ENCODE measurements around the gene OR52D1.

The OR52D1 gene

DNA sequence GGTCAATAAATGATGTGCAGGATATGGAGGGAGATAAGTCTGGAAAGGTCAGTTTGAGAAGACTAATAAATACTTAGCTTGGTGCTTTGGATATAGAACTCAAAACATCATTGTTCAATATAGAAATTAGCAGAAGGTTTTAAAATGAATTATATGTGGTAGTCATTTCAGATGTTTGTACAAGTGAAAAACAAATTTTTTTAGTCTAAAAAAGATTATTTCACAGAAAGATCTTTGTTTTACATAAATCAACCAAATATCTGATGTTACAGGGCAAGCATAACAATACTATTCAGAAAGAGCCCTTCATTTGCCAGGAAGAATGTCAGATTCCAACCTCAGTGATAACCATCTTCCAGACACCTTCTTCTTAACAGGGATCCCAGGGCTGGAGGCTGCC is at the start of gene OR52D1:
Gene OR52D1, plus strand, starts transcription at position 301 of the 400 bp plus-strand sequence. Its CDS starts 22 bp downstream, at position 323.
- Mint-ChIP-seq H3K27ac (no peak within 1 kb of the TSS), H3K4me1 (ENCODE audit: low read depth) (no peaks in the 10 kb centered on the region), H3K27me3 (ENCODE audit: low read depth) (no peaks in the 10 kb centered on the region), H3K4me3 (no peak within 1 kb of the TSS), H3K9me3 (no peaks in the 10 kb centered on the region), H3K36me3 (ENCODE audit: low read depth) (no peaks in the 10 kb centered on the region)
- no peak for DNase-seq (ENCODE audit: low spot score)

DNA sequence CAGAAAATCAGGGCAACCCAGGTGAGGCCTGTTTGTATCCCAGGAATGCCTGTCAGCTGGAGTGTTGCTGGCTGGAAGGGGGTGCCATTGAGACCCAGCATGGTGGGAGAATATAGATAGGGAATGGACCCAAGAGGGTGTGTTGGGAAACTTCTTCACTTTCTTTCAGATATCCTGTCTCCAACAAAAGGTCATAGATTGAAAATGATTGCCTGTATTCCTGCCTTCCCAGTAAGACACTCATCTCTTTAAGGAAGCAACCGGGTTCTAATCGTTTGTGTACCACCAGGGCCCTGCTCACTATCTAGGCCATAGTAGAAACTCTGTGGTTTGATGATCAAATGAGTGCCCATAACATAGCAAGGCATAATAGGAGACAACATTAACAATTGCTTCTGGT is 47.1 kb upstream of the OR52D1 start, which contains the start of gene OR51I1:
Gene OR51I1, minus strand, starts transcription at position 101 of the 400 bp plus-strand sequence. Its CDS starts 0 bp downstream, at position 101.
- H3K9me3 Mint-ChIP-seq, result no peaks in the 10 kb centered on the region
- no peaks in the 10 kb centered on the region for H3K4me1 Mint-ChIP-seq (ENCODE audit: low read depth)
- no peak within 1 kb of the TSS for H3K4me3 Mint-ChIP-seq
- H3K27me3 Mint-ChIP-seq (ENCODE audit: low read depth), result no peaks in the 10 kb centered on the region
- H3K27ac Mint-ChIP-seq, result no peak within 1 kb of the TSS
- no peaks in the 10 kb centered on the region for H3K36me3 Mint-ChIP-seq (ENCODE audit: low read depth)
- no peak for DNase-seq (ENCODE audit: low spot score)

DNA sequence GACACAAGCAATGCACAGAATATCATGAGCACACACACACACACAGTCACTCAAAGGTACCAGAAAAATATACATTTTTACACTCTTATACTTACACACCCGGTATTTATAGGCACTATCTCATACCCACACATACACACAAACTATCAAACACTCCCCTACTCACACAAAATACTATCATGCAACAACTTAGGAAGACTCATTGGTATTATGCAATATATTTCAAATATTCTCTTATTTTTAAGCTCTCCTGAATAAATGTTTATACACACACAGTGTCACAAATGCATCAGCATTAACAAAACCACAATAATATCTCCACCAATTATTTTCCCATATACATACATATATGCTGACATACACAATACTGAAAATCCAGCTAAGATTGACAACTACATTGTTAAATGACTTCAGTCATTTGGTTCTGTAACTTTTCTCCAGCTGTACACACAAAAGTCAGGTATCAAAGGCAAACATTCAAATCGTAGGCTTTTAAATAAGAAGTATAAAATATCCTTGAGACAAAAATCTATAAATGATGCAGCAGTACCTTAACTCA is 44.6 kb upstream of the OR52D1 start:
- H3K27me3 Mint-ChIP-seq (ENCODE audit: low read depth), result no peaks in the 10 kb centered on the region
- no peaks in the 10 kb centered on the region for H3K36me3 Mint-ChIP-seq (ENCODE audit: low read depth)
- no peaks in the 10 kb centered on the region for H3K4me1 Mint-ChIP-seq (ENCODE audit: low read depth)
- H3K9me3 Mint-ChIP-seq, result no peaks in the 10 kb centered on the region
- DNase-seq (ENCODE audit: low spot score), result no peak
- H3K4me3 Mint-ChIP-seq, result no peak overlapping the region
- no peak overlapping the region for H3K27ac Mint-ChIP-seq

DNA sequence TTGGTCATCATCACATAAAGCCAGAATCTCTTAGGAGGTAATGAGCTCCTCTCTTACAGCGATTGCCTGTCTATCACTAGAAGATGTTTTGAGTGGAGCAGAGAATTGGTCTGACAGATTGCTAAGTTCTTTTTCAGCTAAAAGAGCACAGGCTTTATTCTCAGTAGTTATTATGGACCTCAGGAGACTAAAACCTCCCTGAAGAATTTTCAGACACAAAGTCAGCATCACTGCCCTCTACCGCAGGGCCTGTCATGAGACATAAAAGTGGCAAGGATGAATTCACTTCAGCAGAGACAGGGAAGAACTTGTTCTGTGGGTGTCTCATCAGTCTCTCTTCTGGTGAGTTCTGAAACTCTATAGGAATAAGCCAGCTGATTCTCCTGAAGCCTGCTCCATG is 39.5 kb upstream of the OR52D1 start, which contains the start of gene OR51I2:
Gene OR51I2, plus strand, starts transcription at position 301 of the 400 bp plus-strand sequence. CDS start 4,166 bp downstream, outside the sequence.
- H3K4me1 Mint-ChIP-seq (ENCODE audit: low read depth), result no peaks in the 10 kb centered on the region
- no peaks in the 10 kb centered on the region for H3K36me3 Mint-ChIP-seq (ENCODE audit: low read depth)
- H3K27ac Mint-ChIP-seq, result no peak within 1 kb of the TSS
- no peak for DNase-seq (ENCODE audit: low spot score)
- H3K4me3 Mint-ChIP-seq, result no peak within 1 kb of the TSS
- H3K27me3 Mint-ChIP-seq (ENCODE audit: low read depth), result no peaks in the 10 kb centered on the region
- no peaks in the 10 kb centered on the region for H3K9me3 Mint-ChIP-seq

DNA sequence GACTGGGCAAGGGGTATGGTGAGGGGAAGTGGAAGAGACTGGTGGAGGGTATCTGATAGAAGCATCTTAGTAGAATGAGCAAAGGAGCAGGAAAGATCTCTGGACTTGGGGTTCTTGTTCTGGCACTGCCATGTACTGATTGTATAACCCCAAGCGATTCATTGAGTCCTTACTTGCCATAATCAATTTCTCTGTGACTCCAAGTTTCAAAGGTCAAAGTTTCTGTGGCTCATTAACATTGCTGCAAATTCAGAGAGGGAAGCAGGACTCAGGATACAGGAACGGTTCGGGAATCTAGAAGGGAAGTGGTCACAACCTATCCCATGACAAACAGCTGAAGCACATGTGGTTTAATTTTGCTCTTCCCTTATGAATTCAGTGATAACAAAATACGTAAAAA is 39.1 kb upstream of the OR52D1 start:
- DNase-seq (ENCODE audit: low spot score), result no peak
- no peaks in the 10 kb centered on the region for H3K4me1 Mint-ChIP-seq (ENCODE audit: low read depth)
- H3K9me3 Mint-ChIP-seq, result no peaks in the 10 kb centered on the region
- no peak overlapping the region for H3K4me3 Mint-ChIP-seq
- no peaks in the 10 kb centered on the region for H3K36me3 Mint-ChIP-seq (ENCODE audit: low read depth)
- no peak overlapping the region for H3K27ac Mint-ChIP-seq
- H3K27me3 Mint-ChIP-seq (ENCODE audit: low read depth), result no peaks in the 10 kb centered on the region

DNA sequence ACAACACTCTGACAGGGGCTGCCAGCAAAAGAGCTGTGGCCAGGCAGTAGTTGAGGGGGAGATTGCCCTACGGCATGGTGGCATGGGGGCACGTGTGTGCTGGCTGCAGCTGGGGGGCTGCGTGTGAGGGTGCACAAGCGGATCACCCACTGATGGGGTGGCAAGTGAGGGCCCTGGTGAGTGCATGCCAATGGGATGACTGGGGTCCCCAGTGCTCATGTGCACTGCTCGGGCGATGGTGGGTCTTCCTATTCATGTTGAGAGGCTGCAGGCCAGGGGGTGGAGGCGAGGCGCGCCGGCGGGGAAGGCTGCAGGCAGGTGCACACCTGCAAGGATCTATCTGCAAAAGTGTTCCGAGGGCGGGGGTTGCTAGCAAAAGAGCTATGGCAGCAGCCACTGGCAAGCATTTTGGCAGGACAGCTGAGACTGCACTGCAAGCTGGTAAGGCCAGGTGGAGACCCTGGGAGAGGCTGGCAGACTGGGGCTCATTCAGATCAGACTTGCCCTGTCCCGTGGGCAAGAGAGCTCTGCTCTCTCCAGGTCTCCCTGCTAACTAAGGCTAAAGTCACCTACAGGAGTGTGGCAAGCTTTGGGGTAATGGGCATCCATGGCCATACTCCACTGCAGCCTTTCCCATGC is 27.4 kb upstream of the OR52D1 start:
- no peaks in the 10 kb centered on the region for H3K9me3 Mint-ChIP-seq
- no peak for DNase-seq (ENCODE audit: low spot score)
- no peaks in the 10 kb centered on the region for H3K27me3 Mint-ChIP-seq (ENCODE audit: low read depth)
- H3K4me1 Mint-ChIP-seq (ENCODE audit: low read depth), result no peaks in the 10 kb centered on the region
- no peak overlapping the region for H3K27ac Mint-ChIP-seq
- no peaks in the 10 kb centered on the region for H3K36me3 Mint-ChIP-seq (ENCODE audit: low read depth)
- H3K4me3 Mint-ChIP-seq, result no peak overlapping the region

DNA sequence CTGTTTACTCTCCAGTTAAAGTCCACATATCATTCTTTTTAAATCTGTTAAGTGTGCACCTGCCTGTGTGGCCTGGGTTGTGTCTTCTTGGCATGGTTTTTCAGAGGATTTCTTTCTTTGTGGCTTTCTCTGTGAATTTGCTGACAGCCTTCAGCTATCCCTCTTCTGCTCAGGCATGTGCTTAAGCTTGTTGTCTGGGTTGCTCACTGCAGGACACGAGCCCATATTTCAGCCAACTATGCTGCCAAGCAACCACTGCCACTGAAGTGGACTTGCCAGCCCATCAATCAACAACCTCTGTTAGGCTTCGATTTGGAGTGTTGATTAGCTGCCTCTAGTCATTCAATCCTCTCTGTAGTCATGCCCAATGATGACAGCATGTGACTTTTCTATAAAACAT is 21.0 kb upstream of the OR52D1 start:
- no peak overlapping the region for H3K27ac Mint-ChIP-seq
- DNase-seq (ENCODE audit: low spot score), result no peak
- no peaks in the 10 kb centered on the region for H3K36me3 Mint-ChIP-seq (ENCODE audit: low read depth)
- peaks cover 2% of the 10 kb centered on the region for H3K27me3 Mint-ChIP-seq (ENCODE audit: low read depth)
- no peaks in the 10 kb centered on the region for H3K9me3 Mint-ChIP-seq
- H3K4me1 Mint-ChIP-seq (ENCODE audit: low read depth), result no peaks in the 10 kb centered on the region
- H3K4me3 Mint-ChIP-seq, result no peak overlapping the region

DNA sequence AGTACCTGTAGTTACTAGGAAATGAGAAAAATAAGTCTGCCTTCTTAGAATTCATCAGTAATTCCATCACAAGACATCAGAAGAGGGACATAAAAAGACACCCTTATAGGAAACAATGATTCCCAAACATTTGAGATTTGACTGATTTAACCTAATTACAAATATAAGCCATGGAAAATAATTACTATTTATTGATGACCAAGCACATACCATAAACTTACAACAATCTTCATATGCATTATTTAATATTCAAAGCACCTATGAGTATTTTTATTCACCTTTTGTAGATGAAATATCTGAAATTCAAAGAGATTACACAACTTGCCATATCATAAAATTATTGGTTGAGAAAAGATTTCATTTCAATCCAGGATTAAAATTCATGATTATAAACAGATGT is 14.6 kb upstream of the OR52D1 start:
- Mint-ChIP-seq H3K27ac (no peak overlapping the region), H3K4me3 (no peak overlapping the region), H3K9me3 (no peaks in the 10 kb centered on the region), H3K27me3 (ENCODE audit: low read depth) (no peaks in the 10 kb centered on the region), H3K36me3 (ENCODE audit: low read depth) (no peaks in the 10 kb centered on the region), H3K4me1 (ENCODE audit: low read depth) (no peaks in the 10 kb centered on the region)
- DNase-seq (ENCODE audit: low spot score), result no peak

DNA sequence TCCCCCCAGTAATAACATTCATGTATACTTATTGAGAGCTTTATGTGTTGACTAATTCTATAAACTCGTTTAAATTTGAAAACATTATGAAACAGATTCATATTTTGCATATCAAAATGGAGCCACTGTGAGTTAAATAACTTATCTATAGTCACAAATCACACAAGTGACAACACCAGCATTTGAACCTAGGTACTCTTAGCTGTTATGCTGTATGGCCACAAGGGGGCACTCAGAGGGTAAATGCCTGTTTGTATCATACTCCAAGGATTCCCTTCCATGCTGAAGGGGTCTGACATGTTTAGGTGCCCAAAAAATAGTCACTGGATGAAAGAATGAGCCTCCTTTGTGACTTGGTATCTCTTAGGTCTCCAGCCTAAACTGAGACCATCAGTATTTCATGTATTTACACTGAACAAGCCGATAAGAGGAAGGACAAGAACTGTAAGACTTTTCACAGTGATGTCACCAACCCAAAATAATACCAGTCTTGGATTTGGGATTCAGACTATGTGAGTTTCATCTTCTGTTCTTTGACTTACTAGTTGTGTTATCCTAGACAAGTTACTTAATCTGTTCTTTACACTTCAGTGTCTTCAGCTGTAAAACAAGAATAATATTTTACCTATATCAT is 12.2 kb upstream of the OR52D1 start:
- H3K4me3 Mint-ChIP-seq, result no peak overlapping the region
- DNase-seq (ENCODE audit: low spot score), result peak; percentile 16
- no peaks in the 10 kb centered on the region for H3K36me3 Mint-ChIP-seq (ENCODE audit: low read depth)
- H3K9me3 Mint-ChIP-seq, result no peaks in the 10 kb centered on the region
- H3K27me3 Mint-ChIP-seq (ENCODE audit: low read depth), result no peaks in the 10 kb centered on the region
- no peaks in the 10 kb centered on the region for H3K4me1 Mint-ChIP-seq (ENCODE audit: low read depth)
- no peak overlapping the region for H3K27ac Mint-ChIP-seq

DNA sequence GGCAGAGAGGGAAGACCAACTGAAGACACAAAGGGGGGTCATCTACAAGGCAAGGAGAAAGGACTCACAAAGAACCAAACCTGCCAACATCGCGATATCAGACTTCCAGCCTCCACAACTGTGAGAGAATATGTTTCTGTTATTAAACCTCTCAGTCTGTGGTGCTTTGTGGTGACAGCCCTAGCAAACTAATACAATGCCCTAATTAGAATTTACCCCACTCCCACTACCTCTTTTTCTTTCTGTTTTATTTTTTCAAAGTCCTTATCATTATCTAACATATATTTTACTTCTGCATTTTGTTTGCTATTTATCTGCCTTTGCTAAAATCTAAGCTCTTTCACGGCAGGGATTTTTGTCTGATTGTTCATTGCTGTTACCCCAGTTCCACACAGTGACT is 2.5 kb upstream of the OR52D1 start:
- H3K36me3 Mint-ChIP-seq (ENCODE audit: low read depth), result no peaks in the 10 kb centered on the region
- H3K4me3 Mint-ChIP-seq, result no peak overlapping the region
- H3K4me1 Mint-ChIP-seq (ENCODE audit: low read depth), result no peaks in the 10 kb centered on the region
- DNase-seq (ENCODE audit: low spot score), result no peak
- no peak overlapping the region for H3K27ac Mint-ChIP-seq
- no peaks in the 10 kb centered on the region for H3K9me3 Mint-ChIP-seq
- H3K27me3 Mint-ChIP-seq (ENCODE audit: low read depth), result no peaks in the 10 kb centered on the region

DNA sequence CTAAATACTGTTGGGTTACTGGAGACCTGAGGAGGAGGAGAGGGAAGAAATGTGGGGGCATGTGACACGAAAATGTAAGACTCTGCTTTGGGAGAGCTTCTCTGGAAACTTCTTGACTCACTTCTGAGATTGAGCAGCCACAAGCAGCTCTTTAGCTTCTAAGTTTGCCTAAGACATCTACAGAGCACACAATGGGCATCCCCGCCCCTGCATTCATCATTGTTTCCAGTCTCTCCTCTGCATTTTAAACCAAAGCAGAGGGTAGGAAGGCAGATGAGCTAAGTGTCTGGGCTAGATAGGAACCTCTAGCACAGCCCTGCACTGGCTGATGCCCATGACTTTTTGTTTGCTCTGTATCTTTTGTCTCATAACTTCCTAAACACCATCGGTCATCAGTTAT is 2.1 kb upstream of the OR52D1 start:
- DNase-seq (ENCODE audit: low spot score), result peak; percentile 34
- H3K9me3 Mint-ChIP-seq, result no peaks in the 10 kb centered on the region
- no peak overlapping the region for H3K27ac Mint-ChIP-seq
- H3K27me3 Mint-ChIP-seq (ENCODE audit: low read depth), result no peaks in the 10 kb centered on the region
- H3K36me3 Mint-ChIP-seq (ENCODE audit: low read depth), result no peaks in the 10 kb centered on the region
- no peak overlapping the region for H3K4me3 Mint-ChIP-seq
- no peaks in the 10 kb centered on the region for H3K4me1 Mint-ChIP-seq (ENCODE audit: low read depth)

DNA sequence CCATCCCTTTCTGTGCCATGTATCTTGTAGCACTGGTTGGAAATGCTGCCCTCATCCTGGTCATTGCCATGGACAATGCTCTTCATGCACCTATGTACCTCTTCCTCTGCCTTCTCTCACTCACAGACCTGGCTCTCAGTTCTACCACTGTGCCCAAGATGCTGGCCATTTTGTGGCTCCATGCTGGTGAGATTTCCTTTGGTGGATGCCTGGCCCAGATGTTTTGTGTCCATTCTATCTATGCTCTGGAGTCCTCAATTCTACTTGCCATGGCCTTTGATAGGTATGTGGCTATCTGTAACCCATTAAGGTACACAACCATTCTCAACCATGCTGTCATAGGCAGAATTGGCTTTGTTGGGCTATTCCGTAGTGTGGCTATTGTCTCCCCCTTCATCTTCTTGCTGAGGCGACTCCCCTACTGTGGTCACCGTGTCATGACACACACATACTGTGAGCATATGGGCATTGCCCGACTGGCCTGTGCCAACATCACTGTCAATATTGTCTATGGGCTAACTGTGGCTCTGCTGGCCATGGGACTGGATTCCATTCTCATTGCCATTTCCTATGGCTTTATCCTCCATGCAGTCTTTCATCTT is 414 bp downstream of the OR52D1 start:
- H3K27ac Mint-ChIP-seq, result no peak overlapping the region
- no peak for DNase-seq (ENCODE audit: low spot score)

DNA sequence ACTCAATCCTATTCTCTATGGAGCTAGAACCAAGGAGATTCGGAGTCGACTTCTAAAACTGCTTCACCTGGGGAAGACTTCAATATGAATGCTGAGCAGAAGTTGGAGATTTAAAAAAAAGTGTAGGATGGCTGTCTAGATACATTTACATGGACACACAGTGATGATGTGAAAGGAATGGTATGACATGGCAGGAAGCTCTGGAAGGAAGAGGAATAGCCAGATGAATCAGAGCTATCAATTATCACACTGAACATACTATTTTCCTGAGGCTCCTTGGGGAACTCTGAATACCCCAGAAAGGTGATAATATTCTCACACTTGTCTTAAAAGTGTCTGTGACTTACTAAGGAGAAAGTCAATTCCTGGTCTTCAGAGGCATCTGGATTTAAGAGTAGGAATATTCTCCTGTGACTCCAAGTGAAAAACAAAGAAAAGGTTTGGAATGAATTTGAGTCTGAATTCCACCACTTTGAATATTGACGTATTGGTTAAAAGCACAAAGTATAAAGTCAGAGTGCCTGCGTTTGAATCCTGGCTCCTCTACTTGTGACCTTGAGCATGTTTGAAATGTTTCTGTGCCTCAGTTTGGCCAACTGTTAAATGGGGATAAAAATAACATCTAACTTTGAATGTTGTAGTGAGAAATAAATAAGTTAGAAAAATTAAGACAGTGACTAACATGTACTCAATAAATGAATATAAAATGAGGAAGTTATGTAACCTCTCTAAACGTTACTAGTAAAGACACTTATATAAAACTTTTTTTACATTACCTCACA is 1.3 kb downstream of the OR52D1 start:
- Mint-ChIP-seq H3K27me3 (ENCODE audit: low read depth) (no peaks in the 10 kb centered on the region), H3K27ac (no peak overlapping the region), H3K36me3 (ENCODE audit: low read depth) (no peaks in the 10 kb centered on the region), H3K4me1 (ENCODE audit: low read depth) (no peaks in the 10 kb centered on the region), H3K9me3 (no peaks in the 10 kb centered on the region), H3K4me3 (no peak overlapping the region)
- DNase-seq (ENCODE audit: low spot score), result no peak

More for the DNA sequence above, 414 bp downstream of the OR52D1 start:
- Mint-ChIP-seq H3K4me1 (ENCODE audit: low read depth) (no peaks in the 10 kb centered on the region), H3K4me3 (no peak overlapping the region), H3K27me3 (ENCODE audit: low read depth) (no peaks in the 10 kb centered on the region), H3K9me3 (no peaks in the 10 kb centered on the region), H3K36me3 (ENCODE audit: low read depth) (no peaks in the 10 kb centered on the region)

DNA sequence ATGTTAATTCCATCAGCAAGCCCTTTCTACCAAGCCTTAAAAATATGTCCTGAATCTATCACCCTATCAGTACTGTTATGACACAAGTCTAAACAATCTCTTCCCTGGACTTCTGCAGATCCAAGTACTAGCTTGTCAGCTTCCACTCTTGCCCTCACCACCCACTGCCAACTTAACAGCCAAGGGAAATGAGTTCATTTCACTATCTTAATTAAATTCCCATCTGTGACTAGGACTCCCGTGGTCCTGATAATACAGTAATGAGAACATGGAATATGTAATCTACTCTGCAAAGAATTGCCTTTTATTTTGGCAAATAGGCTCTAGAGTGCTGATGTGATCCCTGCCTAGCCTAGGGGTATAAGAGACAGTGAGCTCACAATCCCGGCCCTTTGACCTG is 11.2 kb downstream of the OR52D1 start:
- Mint-ChIP-seq H3K36me3 (ENCODE audit: low read depth) (no peaks in the 10 kb centered on the region), H3K9me3 (no peaks in the 10 kb centered on the region), H3K4me3 (no peak overlapping the region), H3K27me3 (ENCODE audit: low read depth) (no peaks in the 10 kb centered on the region), H3K27ac (no peak overlapping the region), H3K4me1 (ENCODE audit: low read depth) (no peaks in the 10 kb centered on the region)
- DNase-seq (ENCODE audit: low spot score), result no peak
